Colon (tissue), 2 donors: ENCODE measurements around the gene F2RL2.
"Not testable (repeated sequence)": the region's sequence is repeated elsewhere in the genome, so short reads cannot be mapped to it uniquely, and the experiment has no call there.

Experiments
- FAIRE-seq: peaks from 2 replicates; lab custom pipeline; 2012; peaks lifted over from hg19 to GRCh38; lab: Jason Lieb, UNC
- donor health status: control.
- donor health status: control.

F2RL2 gene

GRCh38 chr5:76620166-76620565 is 3.0 kb downstream of the F2RL2 start:
- no peak for FAIRE-seq

- no peak for FAIRE-seq
These were observed 5.5 kb downstream of the F2RL2 start for GRCh38 chr5:76617675-76618074.

GRCh38 chr5:76617229-76617628 is 6.0 kb downstream of the F2RL2 start:
- no peak for FAIRE-seq

GRCh38 chr5:76616206-76616605 is 7.0 kb downstream of the F2RL2 start:
- no peak for FAIRE-seq

- FAIRE-seq: no peak
These were observed 7.4 kb downstream of the F2RL2 start for GRCh38 chr5:76615759-76616158.

GRCh38 chr5:76612942-76613341 is 10.3 kb downstream of the F2RL2 start:
- FAIRE-seq: no peak

- no peak for FAIRE-seq
These were observed 13.0 kb downstream of the F2RL2 start for GRCh38 chr5:76610196-76610595.

- FAIRE-seq: no peak
These were observed 14.4 kb downstream of the F2RL2 start for GRCh38 chr5:76608833-76609232.

GRCh38 chr5:76607353-76607871 is 15.8 kb downstream of the F2RL2 start:
- no peak for FAIRE-seq

- FAIRE-seq: no peak
These were observed 16.5 kb downstream of the F2RL2 start for GRCh38 chr5:76606701-76607100.

GRCh38 chr5:76604838-76605237 is 18.4 kb downstream of the F2RL2 start:
- no peak for FAIRE-seq

GRCh38 chr5:76603991-76604390 is 19.2 kb downstream of the F2RL2 start:
- FAIRE-seq: not testable (repeated sequence)

GRCh38 chr5:76602094-76602726 is 21.0 kb downstream of the F2RL2 start:
- no peak for FAIRE-seq

GRCh38 chr5:76601470-76601869 is 21.7 kb downstream of the F2RL2 start:
- FAIRE-seq: no peak

- no peak for FAIRE-seq
These were observed 22.5 kb downstream of the F2RL2 start for GRCh38 chr5:76600716-76601115.

- FAIRE-seq: no peak
These were observed 24.7 kb downstream of the F2RL2 start for GRCh38 chr5:76598531-76598930.

GRCh38 chr5:76595755-76596481 is 27.3 kb downstream of the F2RL2 start:
- FAIRE-seq: no peak

GRCh38 chr5:76594107-76594506 is 29.1 kb downstream of the F2RL2 start:
- FAIRE-seq: no peak

GRCh38 chr5:76592692-76593091 is 30.5 kb downstream of the F2RL2 start:
- FAIRE-seq: no peak

- no peak for FAIRE-seq
These were observed 31.8 kb downstream of the F2RL2 start for GRCh38 chr5:76591366-76591765.

GRCh38 chr5:76590027-76590426 is 33.2 kb downstream of the F2RL2 start:
- no peak for FAIRE-seq

GRCh38 chr5:76586531-76586930 is 36.7 kb downstream of the F2RL2 start:
- FAIRE-seq: no peak

GRCh38 chr5:76585783-76586217 is 37.4 kb downstream of the F2RL2 start:
- peak; percentile 57 for FAIRE-seq
